Natural killer cell (primary cell): ENCODE measurements around the gene SAMD4A. TPM values are rescaled to one million over a fixed set of nuclear protein-coding genes. Genes with fewer than 3 reads are reported as not detected.

Experiments used
- ATAC-seq, 3 donors: fragments of 150-1000 bp in 2 of 3; fragments of 200-7000 bp in 1 of 3; cut with Tn5 transposase; 1 replicate in 1 of 3; 2 replicates in 2 of 3; pipeline ENCODE4 v1.10.0; 2021; ENCODE audit warnings: mild to moderate bottlenecking in 2 of 3, moderate library complexity in 2 of 3
- DNase-seq, 2 donors: peaks; one replicate each; pipeline versions ENCODE4 v3.0.0 to v3.0.0-alpha.2; 2013 to 2021; ENCODE audit warnings: mixed read lengths in 1 of 2
- H3K27ac ChIP-seq: one replicate; pipeline ENCODE4 v1.5.1; 2013; ENCODE audit warnings: mild to moderate bottlenecking, low read length
- H3K27me3 ChIP-seq: one replicate; pipeline ENCODE4 v1.6.1; 2013; ENCODE audit warnings: low read length; ENCODE audit not compliant: control insufficient read depth, insufficient read depth
- H3K36me3 ChIP-seq: one replicate; pipeline ENCODE4 v1.6.1; 2013; ENCODE audit warnings: low read length; ENCODE audit not compliant: control insufficient read depth, insufficient read depth
- H3K4me1 ChIP-seq: one replicate; pipeline ENCODE4 v1.6.1; 2013; ENCODE audit warnings: low read length; ENCODE audit not compliant: control insufficient read depth, insufficient read depth
- H3K4me3 ChIP-seq: one replicate; pipeline ENCODE4 v1.5.1; 2013; ENCODE audit warnings: low read length
- H3K9me3 ChIP-seq: one replicate; pipeline ENCODE4 v1.6.1; 2013; ENCODE audit warnings: low read length; ENCODE audit not compliant: control insufficient read depth, insufficient read depth
- H3K27ac Mint-ChIP-seq, 2 donors: one replicate each; pipeline ENCODE4 v1.8.0; 2022; ENCODE audit warnings: mild to moderate bottlenecking in 2 of 2, mixed read lengths in 2 of 2, moderate library complexity in 1 of 2
- H3K27me3 Mint-ChIP-seq, 2 donors: one replicate each; pipeline ENCODE4 v1.8.0; 2022; ENCODE audit warnings: low read depth in 2 of 2, mixed read lengths in 2 of 2
- H3K36me3 Mint-ChIP-seq: one replicate; pipeline ENCODE4 v1.8.0; 2022; ENCODE audit warnings: mixed read lengths
- H3K4me1 Mint-ChIP-seq, 2 donors: one replicate each; pipeline ENCODE4 v1.8.0; 2022; ENCODE audit warnings: mixed read lengths in 2 of 2
- H3K4me3 Mint-ChIP-seq: one replicate; pipeline ENCODE4 v1.8.0; 2022; ENCODE audit warnings: mild to moderate bottlenecking, moderate library complexity, mixed read lengths
- H3K9me3 Mint-ChIP-seq, 2 donors: one replicate each; pipeline ENCODE4 v1.8.0; 2022; ENCODE audit warnings: mixed read lengths in 2 of 2
- CTCF ChIP-seq: fragments of 200-600 bp; IDR thresholded peaks from one replicate; pipeline ENCODE4 v1.8.0; 2022; ENCODE audit warnings: antibody characterized with exemption
- WGBS: methylation state at CpG from one replicate; pipeline ENCODE4 v1.1.7; 2013; ENCODE audit warnings: missing lambda C conversion rate; ENCODE audit not compliant: insufficient coverage; 5-methylcytosine and 5-hydroxymethylcytosine counted together
- intact Hi-C: fragments of 100-400 bp; cut with micrococcal nuclease; formaldehyde crosslinking; loops from one replicate; pipeline ENCODE4 v1.14.2; 2022
- total RNA-seq, 4 donors: library from RNA; stranded (reverse); fragments of 120-200 nt in 1 of 4; gene quantifications; one replicate each; pipeline versions ENCODE4 v1.2.3 to v1.2.4, GENCODE V29; 2013 to 2022

The SAMD4A gene
- total RNA-seq, 3 donors from 2014 or later (not counting 1 experiment from before 2014, with no cell fraction given): 0.70 to 1.6 (median 1.4) TPM

- DNase-seq (peak in 1 of 2 donors; percentile 55), ATAC-seq (peak in 1 of 3 donors; percentile 47)
- Mint-ChIP-seq H3K27ac (no peak overlapping the region), H3K36me3 (no peaks in the 10 kb centered on the region), H3K9me3 (no peaks in the 10 kb centered on the region), H3K27me3 (peaks cover 30 to 46% of the 10 kb centered on the region in 2 donors), H3K4me1 (no peaks in the 10 kb centered on the region), H3K4me3 (no peak overlapping the region)
- H3K27ac ChIP-seq: no peak overlapping the region
- H3K27me3 ChIP-seq: peaks cover 3% of the 10 kb centered on the region
- H3K4me1 ChIP-seq: no peaks in the 10 kb centered on the region
- no peak overlapping the region for H3K4me3 ChIP-seq
- no peaks in the 10 kb centered on the region for H3K9me3 ChIP-seq
- no peaks in the 10 kb centered on the region for H3K36me3 ChIP-seq
- intact Hi-C loops: loop anchor here (1.0 kb wide), 1 partner anchor 79 kb away; no protein-coding TSS in a partner anchor
- 78% methylated on average over 8 of the region's 9 CpGs for WGBS
- peak; percentile 47 for TF ChIP-seq CTCF
Observed at GRCh38 chr14:54642801-54643695, 76.1 kb downstream of the SAMD4A start.

- peaks cover 3% of the 10 kb centered on the region for H3K27me3 ChIP-seq
- Mint-ChIP-seq H3K9me3 (no peaks in the 10 kb centered on the region), H3K4me3 (no peak overlapping the region), H3K27me3 (peaks cover 30 to 43% of the 10 kb centered on the region in 2 donors), H3K27ac (no peak overlapping the region), H3K4me1 (no peaks in the 10 kb centered on the region), H3K36me3 (no peaks in the 10 kb centered on the region)
- ATAC-seq: no peak
- no peaks in the 10 kb centered on the region for H3K4me1 ChIP-seq
- no peak for DNase-seq
- intact Hi-C loops: loop anchor here (1.0 kb wide), 1 partner anchor 79 kb away; no protein-coding TSS in a partner anchor
- H3K27ac ChIP-seq: no peak overlapping the region
- 96% methylated on average over 5 of the region's 5 CpGs for WGBS
- no peak for TF ChIP-seq CTCF
- no peaks in the 10 kb centered on the region for H3K9me3 ChIP-seq
- no peaks in the 10 kb centered on the region for H3K36me3 ChIP-seq
- H3K4me3 ChIP-seq: no peak overlapping the region
Observed at GRCh38 chr14:54643696-54644176, 76.8 kb downstream of the SAMD4A start.

- Histone ChIP-seq H3K4me1 (no peaks in the 10 kb centered on the region), H3K36me3 (no peaks in the 10 kb centered on the region), H3K4me3 (no peak overlapping the region), H3K27me3 (peaks cover 7% of the 10 kb centered on the region), H3K27ac (no peak overlapping the region), H3K9me3 (no peaks in the 10 kb centered on the region)
- intact Hi-C loops: no loop called here
- no peak for TF ChIP-seq CTCF
- no peak overlapping the region for H3K27ac Mint-ChIP-seq
- H3K36me3 Mint-ChIP-seq: no peaks in the 10 kb centered on the region
- WGBS: 69% methylated on average over 2 of the region's 3 CpGs
- H3K9me3 Mint-ChIP-seq: no peaks in the 10 kb centered on the region
- ATAC-seq (no peak), DNase-seq (no peak)
- no peaks in the 10 kb centered on the region for H3K4me1 Mint-ChIP-seq
- H3K4me3 Mint-ChIP-seq: no peak overlapping the region
- peaks cover 23 to 27% of the 10 kb centered on the region in 2 donors for H3K27me3 Mint-ChIP-seq
Observed at GRCh38 chr14:54645639-54646038, 78.7 kb downstream of the SAMD4A start.
